ENCODE results near the gene AKNAD1. TPM values are rescaled to one million over a fixed set of nuclear protein-coding genes. Genes with fewer than 3 reads are reported as not detected.

AKNAD1 gene
- total and polyA plus RNA-seq, 2 of the 8 experiments (the other 6 are each of a cell fraction or from before 2014, with no cell fraction given) = not detected

- TF ChIP-seq ATF2 (IDR thresholded peaks at IDR 0.05; ENCODE audit: low read length) = no peak
- TF ChIP-seq NRF1 (IDR thresholded peaks at IDR 0.05; ENCODE audit: low read depth, low read length) = no peak
- no peak for TF ChIP-seq YY1 (IDR thresholded peaks at IDR 0.05; ENCODE audit: low read depth, low read length)
- no peak for TF ChIP-seq CTBP2 (IDR thresholded peaks at IDR 0.05; ENCODE audit: borderline replicate concordance, insufficient read depth, insufficient read length, low read length)
Measured at GRCh38 chr1:108830119-108831008, 26.5 kb downstream of the AKNAD1 start (continued).
